ENCODE data around the gene KRT31. TPM values are rescaled to one million over a fixed set of nuclear protein-coding genes. Genes with fewer than 3 reads are reported as not detected.

The KRT31 gene
- total RNA-seq, 1 experiment from 2014 or later: not detected

GRCh38 chr17:41369023-41369422, 28.4 kb downstream of the KRT31 start:
- Mint-ChIP-seq H3K4me3 (no peak overlapping the region), H3K4me1 (no peaks in the 10 kb centered on the region), H3K9me3 (peaks cover 5% of the 10 kb centered on the region), H3K27ac (no peak overlapping the region), H3K27me3 (ENCODE audit: low read depth) (peaks cover 4% of the 10 kb centered on the region; the same call in 1 of the 2 replicates), H3K36me3 (no peaks in the 10 kb centered on the region)
- ChIA-PET CTCF (no interaction called here), POLR2A (no interaction called here)
- ATAC-seq: no peak
- no peak for DNase-seq (ENCODE audit: low spot score)
- no peak for TF ChIP-seq TP53 (CRISPR knock-in tag; IDR thresholded peaks at IDR 0.05)
- TF ChIP-seq RORB (CRISPR knock-in tag; IDR thresholded peaks at IDR 0.05): no peak
- no peak for TF ChIP-seq SMAD4 (CRISPR knock-in tag; IDR thresholded peaks at IDR 0.05)
- no peak for TF ChIP-seq E2F4 (CRISPR knock-in tag; IDR thresholded peaks at IDR 0.05; ENCODE audit: borderline replicate concordance, low read depth)
- TF ChIP-seq IRF2 (CRISPR knock-in tag; IDR thresholded peaks at IDR 0.05; ENCODE audit: borderline replicate concordance, low read depth): no peak
- TF ChIP-seq, protein P1, sequence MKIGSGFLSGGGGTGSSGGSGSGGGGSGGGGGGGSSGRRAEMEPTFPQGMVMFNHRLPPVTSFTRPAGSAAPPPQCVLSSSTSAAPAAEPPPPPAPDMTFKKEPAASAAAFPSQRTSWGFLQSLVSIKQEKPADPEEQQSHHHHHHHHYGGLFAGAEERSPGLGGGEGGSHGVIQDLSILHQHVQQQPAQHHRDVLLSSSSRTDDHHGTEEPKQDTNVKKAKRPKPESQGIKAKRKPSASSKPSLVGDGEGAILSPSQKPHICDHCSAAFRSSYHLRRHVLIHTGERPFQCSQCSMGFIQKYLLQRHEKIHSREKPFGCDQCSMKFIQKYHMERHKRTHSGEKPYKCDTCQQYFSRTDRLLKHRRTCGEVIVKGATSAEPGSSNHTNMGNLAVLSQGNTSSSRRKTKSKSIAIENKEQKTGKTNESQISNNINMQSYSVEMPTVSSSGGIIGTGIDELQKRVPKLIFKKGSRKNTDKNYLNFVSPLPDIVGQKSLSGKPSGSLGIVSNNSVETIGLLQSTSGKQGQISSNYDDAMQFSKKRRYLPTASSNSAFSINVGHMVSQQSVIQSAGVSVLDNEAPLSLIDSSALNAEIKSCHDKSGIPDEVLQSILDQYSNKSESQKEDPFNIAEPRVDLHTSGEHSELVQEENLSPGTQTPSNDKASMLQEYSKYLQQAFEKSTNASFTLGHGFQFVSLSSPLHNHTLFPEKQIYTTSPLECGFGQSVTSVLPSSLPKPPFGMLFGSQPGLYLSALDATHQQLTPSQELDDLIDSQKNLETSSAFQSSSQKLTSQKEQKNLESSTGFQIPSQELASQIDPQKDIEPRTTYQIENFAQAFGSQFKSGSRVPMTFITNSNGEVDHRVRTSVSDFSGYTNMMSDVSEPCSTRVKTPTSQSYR (CRISPR knock-in tag; IDR thresholded peaks at IDR 0.05): no peak
- TF ChIP-seq, protein P2, sequence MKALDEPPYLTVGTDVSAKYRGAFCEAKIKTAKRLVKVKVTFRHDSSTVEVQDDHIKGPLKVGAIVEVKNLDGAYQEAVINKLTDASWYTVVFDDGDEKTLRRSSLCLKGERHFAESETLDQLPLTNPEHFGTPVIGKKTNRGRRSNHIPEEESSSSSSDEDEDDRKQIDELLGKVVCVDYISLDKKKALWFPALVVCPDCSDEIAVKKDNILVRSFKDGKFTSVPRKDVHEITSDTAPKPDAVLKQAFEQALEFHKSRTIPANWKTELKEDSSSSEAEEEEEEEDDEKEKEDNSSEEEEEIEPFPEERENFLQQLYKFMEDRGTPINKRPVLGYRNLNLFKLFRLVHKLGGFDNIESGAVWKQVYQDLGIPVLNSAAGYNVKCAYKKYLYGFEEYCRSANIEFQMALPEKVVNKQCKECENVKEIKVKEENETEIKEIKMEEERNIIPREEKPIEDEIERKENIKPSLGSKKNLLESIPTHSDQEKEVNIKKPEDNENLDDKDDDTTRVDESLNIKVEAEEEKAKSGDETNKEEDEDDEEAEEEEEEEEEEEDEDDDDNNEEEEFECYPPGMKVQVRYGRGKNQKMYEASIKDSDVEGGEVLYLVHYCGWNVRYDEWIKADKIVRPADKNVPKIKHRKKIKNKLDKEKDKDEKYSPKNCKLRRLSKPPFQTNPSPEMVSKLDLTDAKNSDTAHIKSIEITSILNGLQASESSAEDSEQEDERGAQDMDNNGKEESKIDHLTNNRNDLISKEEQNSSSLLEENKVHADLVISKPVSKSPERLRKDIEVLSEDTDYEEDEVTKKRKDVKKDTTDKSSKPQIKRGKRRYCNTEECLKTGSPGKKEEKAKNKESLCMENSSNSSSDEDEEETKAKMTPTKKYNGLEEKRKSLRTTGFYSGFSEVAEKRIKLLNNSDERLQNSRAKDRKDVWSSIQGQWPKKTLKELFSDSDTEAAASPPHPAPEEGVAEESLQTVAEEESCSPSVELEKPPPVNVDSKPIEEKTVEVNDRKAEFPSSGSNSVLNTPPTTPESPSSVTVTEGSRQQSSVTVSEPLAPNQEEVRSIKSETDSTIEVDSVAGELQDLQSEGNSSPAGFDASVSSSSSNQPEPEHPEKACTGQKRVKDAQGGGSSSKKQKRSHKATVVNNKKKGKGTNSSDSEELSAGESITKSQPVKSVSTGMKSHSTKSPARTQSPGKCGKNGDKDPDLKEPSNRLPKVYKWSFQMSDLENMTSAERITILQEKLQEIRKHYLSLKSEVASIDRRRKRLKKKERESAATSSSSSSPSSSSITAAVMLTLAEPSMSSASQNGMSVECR (CRISPR knock-in tag; IDR thresholded peaks at IDR 0.05; ENCODE audit: borderline replicate concordance): no peak
- TF ChIP-seq, protein P3, sequence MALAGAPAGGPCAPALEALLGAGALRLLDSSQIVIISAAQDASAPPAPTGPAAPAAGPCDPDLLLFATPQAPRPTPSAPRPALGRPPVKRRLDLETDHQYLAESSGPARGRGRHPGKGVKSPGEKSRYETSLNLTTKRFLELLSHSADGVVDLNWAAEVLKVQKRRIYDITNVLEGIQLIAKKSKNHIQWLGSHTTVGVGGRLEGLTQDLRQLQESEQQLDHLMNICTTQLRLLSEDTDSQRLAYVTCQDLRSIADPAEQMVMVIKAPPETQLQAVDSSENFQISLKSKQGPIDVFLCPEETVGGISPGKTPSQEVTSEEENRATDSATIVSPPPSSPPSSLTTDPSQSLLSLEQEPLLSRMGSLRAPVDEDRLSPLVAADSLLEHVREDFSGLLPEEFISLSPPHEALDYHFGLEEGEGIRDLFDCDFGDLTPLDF (CRISPR knock-in tag; IDR thresholded peaks at IDR 0.05): no peak
- TF ChIP-seq ZNF671 (CRISPR knock-in tag; IDR thresholded peaks at IDR 0.05): no peak
- TF ChIP-seq GRHL2 (CRISPR knock-in tag; IDR thresholded peaks at IDR 0.05; ENCODE audit: insufficient replicate concordance, severe bottlenecking): no peak
- TF ChIP-seq USF2 (CRISPR knock-in tag; IDR thresholded peaks at IDR 0.05): no peak
- no peak for TF ChIP-seq TCF7 (CRISPR knock-in tag; IDR thresholded peaks at IDR 0.05; ENCODE audit: low read depth)

GRCh38 chr17:41367426-41368075, 29.9 kb downstream of the KRT31 start:
- Mint-ChIP-seq H3K27ac (no peak overlapping the region), H3K4me1 (no peaks in the 10 kb centered on the region), H3K27me3 (ENCODE audit: low read depth) (no peaks in the 10 kb centered on the region), H3K4me3 (no peak overlapping the region), H3K36me3 (no peaks in the 10 kb centered on the region), H3K9me3 (no peaks in the 10 kb centered on the region)
- DNase-seq (ENCODE audit: low spot score) (no peak), ATAC-seq (no peak)
- ChIA-PET CTCF (interaction anchor here (0.8 to 1.3 kb wide), 3 partner anchors 45 to 510 kb away, joined by 3 to 6 read pairs (median 4); no protein-coding TSS in a partner anchor), POLR2A (no interaction called here)
- no peak for TF ChIP-seq SMAD4 (CRISPR knock-in tag; IDR thresholded peaks at IDR 0.05)
- no peak for TF ChIP-seq OVOL2 (CRISPR knock-in tag; IDR thresholded peaks at IDR 0.05; ENCODE audit: borderline replicate concordance)
- TF ChIP-seq TEAD4 (CRISPR knock-in tag; IDR thresholded peaks at IDR 0.05): no peak
- TF ChIP-seq, protein P4, sequence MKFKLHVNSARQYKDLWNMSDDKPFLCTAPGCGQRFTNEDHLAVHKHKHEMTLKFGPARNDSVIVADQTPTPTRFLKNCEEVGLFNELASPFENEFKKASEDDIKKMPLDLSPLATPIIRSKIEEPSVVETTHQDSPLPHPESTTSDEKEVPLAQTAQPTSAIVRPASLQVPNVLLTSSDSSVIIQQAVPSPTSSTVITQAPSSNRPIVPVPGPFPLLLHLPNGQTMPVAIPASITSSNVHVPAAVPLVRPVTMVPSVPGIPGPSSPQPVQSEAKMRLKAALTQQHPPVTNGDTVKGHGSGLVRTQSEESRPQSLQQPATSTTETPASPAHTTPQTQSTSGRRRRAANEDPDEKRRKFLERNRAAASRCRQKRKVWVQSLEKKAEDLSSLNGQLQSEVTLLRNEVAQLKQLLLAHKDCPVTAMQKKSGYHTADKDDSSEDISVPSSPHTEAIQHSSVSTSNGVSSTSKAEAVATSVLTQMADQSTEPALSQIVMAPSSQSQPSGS (CRISPR knock-in tag; IDR thresholded peaks at IDR 0.05; ENCODE audit: borderline replicate concordance, low read depth): no peak
- no peak for TF ChIP-seq ZNF263 (CRISPR knock-in tag; IDR thresholded peaks at IDR 0.05; ENCODE audit: low read depth)
- TF ChIP-seq KAT7 (CRISPR knock-in tag; IDR thresholded peaks at IDR 0.05; ENCODE audit: borderline replicate concordance): no peak
